ENCODE measurements around the gene GUSB.

GUSB gene

GRCh38 chr7:65926588-65926987, 55.4 kb downstream of the GUSB start:
- DNase-seq, result no peak

GRCh38 chr7:65925040-65925439, 57.0 kb downstream of the GUSB start:
- no peak for DNase-seq

GRCh38 chr7:65924193-65924592, 57.8 kb downstream of the GUSB start:
- DNase-seq, result no peak

GRCh38 chr7:65923316-65923715, 58.7 kb downstream of the GUSB start:
- DNase-seq, result no peak

- DNase-seq, result no peak
Observed at GRCh38 chr7:65915921-65916657, 65.9 kb downstream of the GUSB start.

- no peak for DNase-seq
Observed at GRCh38 chr7:65912237-65912636, 69.8 kb downstream of the GUSB start.
